Upper lobe of right lung (tissue), 1 donor: ENCODE data around the gene ATP1B1. TPM values are rescaled to one million over a fixed set of nuclear protein-coding genes. Genes with fewer than 3 reads are reported as not detected.

Experiments
- ATAC-seq: fragments of 200-7000 bp; cut with Tn5 transposase; one replicate; pipeline ENCODE4 v1.9.1; 2020; ENCODE audit warnings: mild to moderate bottlenecking, moderate library complexity
- DNase-seq: peaks from one replicate; pipeline ENCODE4 v3.0.0-alpha.2; 2020
- H3K27ac ChIP-seq: fragments of 200-600 bp; one replicate; pipeline ENCODE4 v1.8.0; 2022
- H3K27me3 ChIP-seq: fragments of 200-600 bp; one replicate; pipeline ENCODE4 v1.8.0; 2022; ENCODE audit warnings: mild to moderate bottlenecking
- H3K36me3 ChIP-seq: fragments of 200-600 bp; one replicate; pipeline ENCODE4 v1.8.0; 2022
- H3K4me1 ChIP-seq: fragments of 200-600 bp; one replicate; pipeline ENCODE4 v1.8.0; 2022
- H3K4me3 ChIP-seq: fragments of 200-600 bp; one replicate; pipeline ENCODE4 v1.8.0; 2022; ENCODE audit warnings: mild to moderate bottlenecking
- H3K9me3 ChIP-seq: fragments of 200-600 bp; one replicate; pipeline ENCODE4 v1.8.0; 2022
- CTCF ChIP-seq: fragments of 200-600 bp; IDR thresholded peaks from one replicate; pipeline ENCODE4 v1.8.0; 2022; ENCODE audit warnings: antibody characterized with exemption
- intact Hi-C: fragments of 100-400 bp; cut with DNase I; formaldehyde crosslinking; loops from one replicate; pipeline ENCODE4 v1.11.0; 2022
- total RNA-seq: library from RNA; stranded (reverse); fragmentation: NEBNext Ultra II Directional; extraction: Animal tissue kit (Norgen Biotek cat#: 25700); gene quantifications from one replicate; pipeline ENCODE4 v1.2.1, GENCODE V29; 2021
- donor health status: DM: no; HTN: yes; CAD: no; lungs with severe emphysema.

Gene ATP1B1
- total RNA-seq, 1 donor from 2014 or later: 192 TPM

DNA sequence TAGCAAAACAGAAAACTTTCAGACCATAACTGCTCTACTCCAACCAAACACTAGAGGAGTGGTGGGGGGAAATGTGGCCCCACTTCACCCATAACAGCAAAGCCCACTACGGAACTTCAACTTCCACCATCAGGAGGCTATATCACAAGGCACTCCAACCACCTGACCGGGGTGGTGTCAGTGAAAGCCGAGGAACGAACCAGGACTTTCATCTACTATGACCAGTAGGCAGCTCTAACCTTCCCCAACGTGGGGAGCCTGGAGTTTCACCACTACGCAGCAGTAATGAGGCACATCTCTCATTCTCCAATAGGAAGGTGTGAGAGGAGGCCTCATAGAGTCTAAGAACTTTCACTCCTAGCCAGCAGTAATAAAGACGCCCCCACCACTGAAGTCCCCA lies 42.4 kb upstream of the ATP1B1 start:
- no peak for DNase-seq
- Histone ChIP-seq H3K27ac (no peak overlapping the region), H3K4me1 (no peaks in the 10 kb centered on the region), H3K36me3 (no peaks in the 10 kb centered on the region), H3K4me3 (no peak overlapping the region), H3K9me3 (no peaks in the 10 kb centered on the region), H3K27me3 (no peaks in the 10 kb centered on the region)
- intact Hi-C loops: no loop called here
- TF ChIP-seq CTCF: no peak
- ATAC-seq: no peak

DNA sequence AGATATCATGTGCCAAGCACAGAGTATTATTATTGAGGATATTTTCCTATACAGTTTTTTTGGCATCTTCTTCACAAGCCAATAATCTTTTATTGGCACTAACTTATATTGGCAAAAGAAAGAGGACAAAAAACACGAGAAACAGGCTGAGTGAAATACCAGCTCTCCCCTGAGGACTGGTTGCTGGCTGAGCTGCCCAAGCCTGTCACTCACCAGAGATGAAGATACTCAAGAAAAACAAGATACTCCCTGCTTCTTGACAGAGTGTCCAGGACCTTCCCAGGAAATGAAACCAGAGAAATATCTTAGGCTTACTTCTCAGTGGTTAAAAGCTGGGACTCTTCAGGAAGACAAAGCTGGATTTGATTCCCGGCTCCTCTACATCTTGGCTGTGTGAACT lies 35.9 kb upstream of the ATP1B1 start:
- H3K27ac ChIP-seq: no peak overlapping the region
- no peaks in the 10 kb centered on the region for H3K4me1 ChIP-seq
- ATAC-seq (no peak), DNase-seq (no peak)
- H3K4me3 ChIP-seq: no peak overlapping the region
- H3K27me3 ChIP-seq: no peaks in the 10 kb centered on the region
- no peaks in the 10 kb centered on the region for H3K9me3 ChIP-seq
- no peaks in the 10 kb centered on the region for H3K36me3 ChIP-seq
- no peak for TF ChIP-seq CTCF
- intact Hi-C loops: no loop called here

GRCh38 chr1:169070958-169071357 lies 35.5 kb upstream of the ATP1B1 start:
- no peaks in the 10 kb centered on the region for H3K36me3 ChIP-seq
- intact Hi-C loops: no loop called here
- no peak for TF ChIP-seq CTCF
- H3K4me1 ChIP-seq: no peaks in the 10 kb centered on the region
- no peak overlapping the region for H3K4me3 ChIP-seq
- ATAC-seq (no peak), DNase-seq (no peak)
- no peak overlapping the region for H3K27ac ChIP-seq
- H3K27me3 ChIP-seq: no peaks in the 10 kb centered on the region
- H3K9me3 ChIP-seq: no peaks in the 10 kb centered on the region

DNA sequence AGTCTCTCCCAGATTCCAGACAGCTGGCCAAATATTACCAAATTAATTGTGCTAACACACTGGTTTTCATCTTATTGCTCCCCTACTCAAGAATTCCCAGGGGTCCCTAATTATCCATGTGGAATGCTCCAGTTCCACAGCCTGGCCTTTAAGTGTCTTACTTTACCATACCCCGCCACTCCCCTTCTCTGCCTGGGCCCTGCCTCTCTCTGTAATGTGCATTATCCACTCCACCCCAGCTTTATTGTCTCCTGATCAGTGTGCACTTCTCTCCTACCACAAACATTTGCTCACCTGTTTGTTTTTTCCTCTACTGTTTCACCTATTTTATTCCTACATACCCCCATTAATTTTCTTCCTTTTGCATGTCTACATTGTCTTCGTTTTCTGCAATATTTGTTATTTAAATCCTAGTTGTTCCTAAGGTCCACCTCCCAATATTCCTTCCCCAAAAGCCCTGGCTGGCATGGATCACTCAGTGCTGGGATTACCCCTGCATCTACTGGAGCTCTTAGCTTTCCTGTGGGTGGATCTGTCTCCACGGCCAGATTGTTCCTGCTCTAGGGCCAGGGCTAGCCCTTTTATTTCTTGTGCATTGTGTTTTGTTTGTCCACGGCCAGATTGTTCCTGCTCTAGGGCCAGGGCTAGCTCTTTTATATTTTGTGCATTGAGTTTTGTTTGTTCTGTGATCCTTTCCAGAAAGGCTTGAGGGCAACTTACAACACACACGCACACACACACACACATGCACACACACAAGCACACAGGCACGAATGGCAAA lies 33.4 kb upstream of the ATP1B1 start:
- H3K27ac ChIP-seq: no peak overlapping the region
- no peaks in the 10 kb centered on the region for H3K36me3 ChIP-seq
- H3K4me1 ChIP-seq: no peaks in the 10 kb centered on the region
- H3K4me3 ChIP-seq: no peak overlapping the region
- H3K27me3 ChIP-seq: no peaks in the 10 kb centered on the region
- H3K9me3 ChIP-seq: no peaks in the 10 kb centered on the region
- DNase-seq (no peak), ATAC-seq (no peak)
- intact Hi-C loops: no loop called here
- TF ChIP-seq CTCF: no peak

DNA sequence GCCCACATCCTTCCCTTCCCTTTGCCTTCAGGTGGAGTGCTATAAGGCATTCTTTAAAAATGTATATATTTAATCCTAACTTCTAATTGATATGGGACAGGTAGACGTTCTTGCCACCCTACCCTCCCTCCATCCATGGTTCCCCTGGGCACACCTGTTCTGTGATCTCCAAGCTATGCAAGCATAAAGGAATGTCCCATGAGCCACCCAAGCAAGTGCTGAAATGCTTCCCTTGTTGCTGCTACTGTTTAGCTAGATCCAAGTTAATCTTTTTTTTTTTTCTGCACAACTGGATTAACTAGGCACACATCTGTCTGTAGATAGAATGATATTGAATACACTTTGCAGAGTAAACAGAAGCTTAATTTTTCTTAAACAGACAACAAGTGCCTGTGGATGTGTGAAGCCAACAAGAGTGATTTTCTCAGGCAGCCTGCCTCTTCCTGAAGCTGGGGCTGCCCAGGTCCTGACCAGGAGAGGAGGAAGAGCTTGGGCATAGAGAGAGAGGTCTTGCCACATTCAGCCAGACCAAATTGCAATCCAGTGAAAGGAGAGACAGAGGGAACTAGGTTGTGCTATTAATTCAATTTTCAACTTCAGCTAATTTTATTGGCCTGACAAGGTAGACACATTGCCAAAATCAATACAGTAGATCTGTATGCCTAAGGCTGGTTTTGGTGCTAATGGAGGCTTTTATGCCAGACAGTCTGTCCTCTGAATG lies 28.2 kb upstream of the ATP1B1 start:
- no peak for DNase-seq
- TF ChIP-seq CTCF: no peak
- Histone ChIP-seq H3K27ac (no peak overlapping the region), H3K27me3 (no peaks in the 10 kb centered on the region), H3K4me1 (no peaks in the 10 kb centered on the region), H3K9me3 (no peaks in the 10 kb centered on the region), H3K36me3 (no peaks in the 10 kb centered on the region), H3K4me3 (no peak overlapping the region)
- peak; percentile 66 for ATAC-seq
- intact Hi-C loops: no loop called here
